ENCODE measurements around the gene DNAH2.

- TF ChIP-seq EHMT2 (IDR thresholded peaks at IDR 0.05) (no peak), MYC (IDR thresholded peaks at IDR 0.05; ENCODE audit: low read depth, low read length) (no peak), MYC (CRISPR knock-in tag; IDR thresholded peaks at IDR 0.05; ENCODE audit: borderline replicate concordance, low read depth) (no peak), SIN3B (IDR thresholded peaks at IDR 0.05; ENCODE audit: low read depth) (no peak), ZNF133 (CRISPR knock-in tag; IDR thresholded peaks at IDR 0.05) (no peak), TAF7 (tag; IDR thresholded peaks at IDR 0.05) (no peak)
Measured at GRCh38 chr17:7862692-7863437, 145.3 kb downstream of the DNAH2 start.

Measured in K562 (cell line).